GM23248 (cell line): ENCODE data around the gene OGFOD2. TPM values are rescaled to one million over a fixed set of nuclear protein-coding genes. Genes with fewer than 3 reads are reported as not detected.

Experiments used
- DNase-seq: peaks from one replicate; pipeline ENCODE4 v3.0.0-alpha.2; 2015
- H2AFZ ChIP-seq: fragments of 200-600 bp; sonication (generic); 2 replicates; pipeline ENCODE4 v1.6.1; 2016; ENCODE audit warnings: antibody characterized with exemption
- H3F3A ChIP-seq: fragments of 200-600 bp; sonication (generic); 2 replicates; pipeline ENCODE4 v1.6.1; 2016; ENCODE audit warnings: mild to moderate bottlenecking, antibody characterized with exemption, mixed run types; ENCODE audit not compliant: insufficient read depth
- H3K27ac ChIP-seq: fragments of 200-600 bp; sonication (generic); 2 replicates; pipeline ENCODE4 v1.5.1; 2016; ENCODE audit warnings: mild to moderate bottlenecking
- H3K27me3 ChIP-seq: fragments of 200-600 bp; sonication (generic); replicated peaks from 2 replicates; pipeline ENCODE4 v1.6.1; 2016; ENCODE audit warnings: mild to moderate bottlenecking; ENCODE audit not compliant: insufficient read depth
- H3K36me3 ChIP-seq: fragments of 200-600 bp; sonication (generic); 2 replicates; pipeline ENCODE4 v1.6.1; 2016; ENCODE audit warnings: low read depth, mild to moderate bottlenecking
- H3K4me1 ChIP-seq: fragments of 200-600 bp; sonication (generic); 2 replicates; pipeline ENCODE4 v1.6.1; 2016; ENCODE audit warnings: mild to moderate bottlenecking; ENCODE audit not compliant: insufficient read depth
- H3K4me2 ChIP-seq: fragments of 200-600 bp; sonication (generic); one replicate; pipeline ENCODE4 v1.6.1; 2016; ENCODE audit warnings: mild to moderate bottlenecking; ENCODE audit not compliant: unreplicated experiment
- H3K4me3 ChIP-seq: fragments of 200-600 bp; sonication (generic); 2 replicates; pipeline ENCODE4 v1.5.1; 2016; ENCODE audit warnings: mild to moderate bottlenecking
- H3K79me2 ChIP-seq: fragments of 200-600 bp; sonication (generic); 2 replicates; pipeline ENCODE4 v1.6.1; 2016; ENCODE audit warnings: mild to moderate bottlenecking; ENCODE audit not compliant: insufficient read depth
- H3K9ac ChIP-seq: fragments of 200-600 bp; sonication (generic); 2 replicates; pipeline ENCODE4 v1.6.1; 2016; ENCODE audit warnings: mild to moderate bottlenecking
- H3K9me2 ChIP-seq: fragments of 200-600 bp; sonication (generic); 2 replicates; pipeline ENCODE4 v1.6.1; 2016; ENCODE audit warnings: mixed run types, mild to moderate bottlenecking, moderate library complexity; ENCODE audit not compliant: insufficient read depth
- H3K9me3 ChIP-seq: fragments of 200-600 bp; sonication (generic); one replicate; pipeline ENCODE4 v1.6.1; 2017; ENCODE audit warnings: low read depth
- H4K20me1 ChIP-seq: fragments of 200-600 bp; sonication (generic); 2 replicates; pipeline ENCODE4 v1.6.0; 2016; ENCODE audit not compliant: insufficient read depth
- EZH2 ChIP-seq: fragments of 200-600 bp; sonication (generic); IDR thresholded peaks from 2 replicates; pipeline ENCODE4 v1.6.1; 2018; ENCODE audit warnings: antibody characterized with exemption, mild to moderate bottlenecking; ENCODE audit not compliant: insufficient read depth, poor library complexity, severe bottlenecking
- EZH2phosphoT487 ChIP-seq: fragments of 200-600 bp; sonication (generic); IDR thresholded peaks from 2 replicates; pipeline ENCODE4 v1.6.1; 2018; ENCODE audit warnings: antibody characterized with exemption, moderate library complexity, mild to moderate bottlenecking, low read depth; ENCODE audit not compliant: insufficient read depth
- WGBS, 2 experiments: methylation state at CpG; one replicate each; pipeline ENCODE4 v1.1.6; 2015 to 2017; ENCODE audit warnings: low lambda C conversion rate in 2 of 2, low coverage in 1 of 2; ENCODE audit errors: missing lambda C conversion rate in 2 of 2; 5-methylcytosine and 5-hydroxymethylcytosine counted together
- in situ Hi-C: fragments of 300-500 bp; cut with MboI; formaldehyde crosslinking; loops from 2 replicates; pipeline ENCODE4 v1.15.0; 2020
- polyA plus RNA-seq: library from polyadenylated mRNA; unstranded; fragments of >200 nt; fragmentation: Nextera tagmentation; extraction: Ambion mirVana; gene quantifications from 2 replicates; pipeline ENCODE4 v1.2.1, GENCODE V29; 2016
- total RNA-seq: library from RNA; depleted of rRNA; stranded (reverse); fragments of >200 nt; shearing (Covaris generic); gene quantifications from 2 replicates; pipeline ENCODE4 v1.2.3, GENCODE V29; 2014

OGFOD2 gene
- total and polyA plus RNA-seq, 2 experiments from 2014 or later: 11.9 to 12.8 TPM

DNA sequence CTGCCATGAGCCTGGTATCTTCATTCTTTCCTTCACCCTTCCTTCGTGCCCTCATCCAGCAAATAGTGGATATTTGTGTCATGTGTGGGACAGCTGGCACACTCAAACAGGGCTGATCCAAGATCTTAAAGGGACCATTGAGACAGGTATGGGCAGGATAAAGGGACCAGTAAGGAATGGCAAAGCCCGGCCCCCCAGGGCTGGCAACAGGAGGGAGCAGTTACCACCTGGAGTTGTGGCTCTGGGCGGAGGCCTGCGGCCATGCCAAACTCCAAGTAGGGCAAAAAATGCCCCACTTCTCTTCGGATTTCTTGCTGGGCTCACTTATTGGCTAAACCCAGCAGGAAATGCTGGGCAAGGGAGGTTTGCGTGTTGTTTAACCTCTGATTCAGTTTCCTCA, 2.1 kb downstream of the OGFOD2 start:
- Histone ChIP-seq H4K20me1 (no peaks in the 10 kb centered on the region), H3K9me2 (no peaks in the 10 kb centered on the region), H3K4me1 (peaks cover 13% of the 10 kb centered on the region), H3K9me3 (no peaks in the 10 kb centered on the region), H3K4me3 (no peak overlapping the region), H3F3A (no peaks in the 10 kb centered on the region), H3K27me3 (no peaks in the 10 kb centered on the region), H3K27ac (no peak overlapping the region), H3K9ac (peak overlapping the region; percentile 97; the same call in 1 of the 2 replicates), H3K36me3 (no peaks in the 10 kb centered on the region), H3K79me2 (peaks cover 65% of the 10 kb centered on the region), H2AFZ (no peak overlapping the region), H3K4me2 (no peak overlapping the region)
- no peak for DNase-seq
- TF ChIP-seq EZH2phosphoT487: no peak
- TF ChIP-seq EZH2: no peak
- 76 to 77% methylated on average over 6 of the region's 6 CpGs for WGBS, 2 experiments
- in situ Hi-C loops: no loop called here

DNA sequence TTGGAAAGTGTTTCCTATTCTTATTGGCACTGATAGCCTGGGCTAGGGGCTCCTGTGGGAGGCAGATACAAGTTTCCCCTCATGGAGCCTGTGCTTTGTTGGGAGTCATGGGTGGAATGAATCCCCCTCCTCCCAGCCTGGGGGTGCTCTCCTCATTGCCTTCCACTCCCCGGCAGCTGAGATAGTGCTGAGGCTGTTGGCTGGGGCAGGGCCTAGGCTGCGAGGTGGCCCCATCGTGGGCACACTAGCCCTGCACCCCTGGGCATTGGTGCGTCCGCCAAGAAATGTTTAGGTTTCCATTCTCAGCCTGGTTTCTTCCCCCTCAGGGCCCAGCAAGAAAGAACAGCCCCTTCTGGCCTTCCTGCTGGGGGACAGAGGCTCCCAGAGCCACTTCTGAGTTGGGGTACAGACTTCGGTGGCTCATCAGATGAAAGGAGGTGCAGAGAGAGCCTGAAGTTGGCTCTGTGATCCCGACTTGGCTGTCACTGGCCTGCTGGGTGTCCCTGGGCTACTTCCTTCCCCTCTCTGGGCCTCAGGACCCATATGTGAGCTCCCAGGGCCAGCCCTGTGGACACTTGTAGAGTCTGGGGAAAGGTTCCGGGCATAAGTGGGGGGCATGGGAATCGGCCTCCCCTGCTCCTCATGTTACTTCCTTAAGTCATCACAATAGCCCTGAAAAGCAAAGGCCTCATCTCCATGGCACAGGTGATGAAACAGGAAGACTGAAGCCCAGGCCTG, 2.8 kb downstream of the OGFOD2 start:
- H3K9me3 ChIP-seq: no peaks in the 10 kb centered on the region
- H2AFZ ChIP-seq: no peak overlapping the region
- TF ChIP-seq EZH2phosphoT487 (no peak), EZH2 (no peak)
- peaks cover 18% of the 10 kb centered on the region for H3K4me1 ChIP-seq
- 0 out of 2 replicates have a peak overlapping the region, but pooled peaks have one; percentile 7 for H3K9ac ChIP-seq
- H3K27ac ChIP-seq: no peak overlapping the region
- H3F3A ChIP-seq: no peaks in the 10 kb centered on the region
- H3K4me2 ChIP-seq: no peak overlapping the region
- no peaks in the 10 kb centered on the region for H3K9me2 ChIP-seq
- peaks cover 72% of the 10 kb centered on the region for H3K79me2 ChIP-seq
- H4K20me1 ChIP-seq: no peaks in the 10 kb centered on the region
- no peak for DNase-seq
- H3K36me3 ChIP-seq: no peaks in the 10 kb centered on the region
- H3K27me3 ChIP-seq: no peaks in the 10 kb centered on the region
- WGBS, 2 experiments: 83 to 87% methylated on average over 9 of the region's 9 CpGs
- H3K4me3 ChIP-seq: no peak overlapping the region
- in situ Hi-C loops: no loop called here

DNA sequence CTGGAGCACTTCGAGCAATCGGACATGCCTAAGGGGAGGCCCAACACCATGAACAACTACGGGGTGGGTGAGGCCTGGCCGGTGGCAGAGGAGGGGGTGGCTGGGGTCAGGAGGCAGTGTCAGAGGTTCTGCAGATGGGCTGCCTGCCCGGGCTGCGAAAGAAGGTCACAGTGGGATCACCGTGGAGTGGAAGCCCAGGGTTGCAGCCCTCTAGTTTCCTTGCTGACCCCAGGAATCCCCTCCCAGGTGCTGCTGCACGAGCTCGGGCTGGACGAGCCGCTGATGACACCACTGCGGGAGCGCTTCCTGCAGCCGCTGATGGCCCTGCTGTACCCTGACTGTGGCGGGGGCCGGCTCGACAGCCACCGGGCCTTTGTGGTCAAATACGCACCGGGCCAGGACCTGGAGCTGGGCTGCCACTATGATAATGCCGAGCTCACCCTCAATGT, 3.5 kb downstream of the OGFOD2 start:
- Histone ChIP-seq H3K9me2 (no peaks in the 10 kb centered on the region), H3K4me1 (peaks cover 18% of the 10 kb centered on the region), H3K4me3 (no peak overlapping the region), H3K79me2 (peaks cover 77% of the 10 kb centered on the region), H3K9me3 (no peaks in the 10 kb centered on the region), H3F3A (no peaks in the 10 kb centered on the region), H3K27me3 (no peaks in the 10 kb centered on the region), H3K4me2 (no peak overlapping the region), H3K9ac (0 out of 2 replicates have a peak overlapping the region, but pooled peaks have one; percentile 7), H4K20me1 (no peaks in the 10 kb centered on the region), H3K27ac (no peak overlapping the region), H3K36me3 (no peaks in the 10 kb centered on the region), H2AFZ (no peak overlapping the region)
- WGBS, 2 experiments: 86% methylated on average over 20 to 21 of the region's 21 CpGs
- TF ChIP-seq EZH2phosphoT487 (no peak), EZH2 (no peak)
- DNase-seq: no peak
- in situ Hi-C loops: no loop called here

DNA sequence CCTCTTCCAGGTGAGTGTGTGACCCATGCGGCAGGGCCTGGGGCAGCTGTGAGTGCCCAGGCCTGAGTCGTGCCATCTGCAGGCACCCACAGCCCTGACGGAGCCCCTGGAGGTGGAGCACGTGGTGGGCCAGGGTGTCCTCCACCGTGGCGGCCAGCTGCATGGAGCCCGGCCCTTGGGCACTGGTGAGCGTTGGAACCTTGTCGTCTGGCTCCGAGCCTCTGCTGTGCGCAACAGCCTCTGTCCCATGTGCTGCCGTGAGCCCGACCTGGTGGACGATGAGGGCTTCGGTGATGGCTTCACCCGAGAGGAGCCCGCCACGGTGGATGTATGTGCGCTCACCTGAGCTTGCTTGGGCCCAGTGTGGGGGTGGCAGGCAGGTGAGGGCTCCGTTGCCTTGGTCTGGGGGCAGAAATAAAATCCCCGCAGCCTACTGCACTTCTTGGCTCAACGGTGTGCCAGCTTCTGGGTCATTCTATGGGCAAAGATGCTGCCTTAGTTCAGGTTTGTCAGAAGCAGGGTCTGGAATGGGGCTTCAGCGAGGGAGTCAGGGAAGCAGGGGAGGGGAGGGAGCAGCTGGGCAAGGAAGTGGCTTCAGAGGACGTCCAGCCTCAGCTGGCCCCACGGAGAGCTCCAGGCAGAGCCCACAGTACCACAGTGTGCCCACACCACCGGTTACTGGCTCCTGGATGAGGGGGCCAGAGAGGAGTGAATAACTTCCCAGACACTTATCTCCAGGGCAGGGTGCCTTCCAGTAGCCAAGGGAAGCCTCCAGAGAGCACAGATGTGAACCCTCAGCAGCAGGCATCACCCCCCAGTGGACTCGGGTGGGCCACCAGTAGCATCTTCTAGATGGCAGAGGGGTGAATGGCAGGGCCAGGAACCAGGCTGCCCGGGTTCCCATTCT, 4.2 kb downstream of the OGFOD2 start:
- Histone ChIP-seq H3K9me2 (no peaks in the 10 kb centered on the region), H2AFZ (peak overlapping the region; percentile 77), H3K9ac (peak overlapping the region; percentile 89), H3K9me3 (no peaks in the 10 kb centered on the region), H3K27ac (peak overlapping the region; percentile 61), H3K4me1 (peaks cover 18% of the 10 kb centered on the region), H3K4me2 (peak overlapping the region; percentile 86), H3K36me3 (no peaks in the 10 kb centered on the region), H3K27me3 (no peaks in the 10 kb centered on the region), H4K20me1 (no peaks in the 10 kb centered on the region), H3K79me2 (peaks cover 77% of the 10 kb centered on the region), H3F3A (no peaks in the 10 kb centered on the region), H3K4me3 (peak overlapping the region; percentile 95)
- 71 to 77% methylated on average over 24 to 26 of the region's 28 CpGs for WGBS, 2 experiments
- no peak for DNase-seq
- TF ChIP-seq EZH2phosphoT487: no peak
- TF ChIP-seq EZH2: no peak
- in situ Hi-C loops: no loop called here
